ENCODE data around the gene TGFBR1.
A peak's percentile ranks its signal among the peaks of the same experiment; 100 is the strongest.

Gene TGFBR1

GRCh38 chr9:99172124-99173091 lies 67.5 kb downstream of the TGFBR1 start:
- CTCF ChIA-PET: interaction anchor here (0.8 to 5.3 kb wide), 6 partner anchors 8 to 1153 kb away, joined by 3 to 46 read pairs (median 7); no protein-coding TSS in a partner anchor
- DNase-seq (ENCODE audit: extremely low spot score): no peak
- no peak for TF ChIP-seq CTCF (IDR thresholded peaks at IDR 0.05; ENCODE audit: control extremely low read depth, extremely low read depth, low read depth, missing control alignments)
- POLR2A ChIA-PET: no interaction called here

- no peak for TF ChIP-seq CTCF (IDR thresholded peaks at IDR 0.05; ENCODE audit: control extremely low read depth, extremely low read depth, low read depth, missing control alignments)
- DNase-seq (ENCODE audit: extremely low spot score): peak; percentile 48
- ChIA-PET POLR2A (no interaction called here), CTCF (interaction anchor here (0.8 to 5.3 kb wide), 6 partner anchors 9 to 58 kb away, joined by 3 to 46 read pairs (median 8); no protein-coding TSS in a partner anchor)
Observed at GRCh38 chr9:99173570-99174504, 68.9 kb downstream of the TGFBR1 start.

GRCh38 chr9:99176527-99177013 lies 71.7 kb downstream of the TGFBR1 start:
- ChIA-PET CTCF (interaction anchor here (0.7 to 2.0 kb wide), 5 partner anchors 8 to 13 kb away, joined by 3 to 7 read pairs (median 5); no protein-coding TSS in a partner anchor), POLR2A (no interaction called here)
- TF ChIP-seq CTCF (IDR thresholded peaks at IDR 0.05; ENCODE audit: control extremely low read depth, extremely low read depth, low read depth, missing control alignments): no peak
- no peak for DNase-seq (ENCODE audit: extremely low spot score)

- no peak for TF ChIP-seq CTCF (IDR thresholded peaks at IDR 0.05; ENCODE audit: control extremely low read depth, extremely low read depth, low read depth, missing control alignments)
- CTCF ChIA-PET: interaction anchor here (0.9 to 1.8 kb wide), 2 partner anchors 15 to 203 kb away, joined by 4 to 5 read pairs; no protein-coding TSS in a partner anchor
- POLR2A ChIA-PET: no interaction called here
- no peak for DNase-seq (ENCODE audit: extremely low spot score)
Observed at GRCh38 chr9:99177576-99178366, 72.9 kb downstream of the TGFBR1 start.

GRCh38 chr9:99178912-99179872 lies 74.3 kb downstream of the TGFBR1 start:
- ChIA-PET CTCF (interaction anchor here (1.1 to 1.8 kb wide), 3 partner anchors 15 to 204 kb away, joined by 3 to 6 read pairs (median 5); no protein-coding TSS in a partner anchor), POLR2A (interaction anchor here (0.6 kb wide), 1 partner anchor 834 kb away, joined by 3 read pairs; no protein-coding TSS in a partner anchor)
- DNase-seq (ENCODE audit: extremely low spot score): no peak
- TF ChIP-seq CTCF (IDR thresholded peaks at IDR 0.05; ENCODE audit: control extremely low read depth, extremely low read depth, low read depth, missing control alignments): no peak

Data from GM10248 (cell line).